NCI-H1092 (cell line): ENCODE results near the gene HYI.
A peak's percentile ranks its signal among the peaks of the same experiment; 100 is the strongest.
"Not testable (repeated sequence)": the region's sequence is repeated elsewhere in the genome, so short reads cannot be mapped to it uniquely, and the experiment has no call there.

Source experiments
- DNase-seq: peaks from one replicate; lab custom pipeline; 2025; lab: John Stamatoyannopoulos, UW

Gene HYI

GRCh38 chr1:43427524-43427923 is 26.2 kb downstream of the HYI start:
- no peak for DNase-seq

GRCh38 chr1:43426221-43426620 is 27.5 kb downstream of the HYI start:
- DNase-seq: no peak

- DNase-seq: no peak
These were observed 28.7 kb downstream of the HYI start for GRCh38 chr1:43425045-43425444.

GRCh38 chr1:43423672-43424550 is 29.8 kb downstream of the HYI start:
- no peak for DNase-seq

DNA sequence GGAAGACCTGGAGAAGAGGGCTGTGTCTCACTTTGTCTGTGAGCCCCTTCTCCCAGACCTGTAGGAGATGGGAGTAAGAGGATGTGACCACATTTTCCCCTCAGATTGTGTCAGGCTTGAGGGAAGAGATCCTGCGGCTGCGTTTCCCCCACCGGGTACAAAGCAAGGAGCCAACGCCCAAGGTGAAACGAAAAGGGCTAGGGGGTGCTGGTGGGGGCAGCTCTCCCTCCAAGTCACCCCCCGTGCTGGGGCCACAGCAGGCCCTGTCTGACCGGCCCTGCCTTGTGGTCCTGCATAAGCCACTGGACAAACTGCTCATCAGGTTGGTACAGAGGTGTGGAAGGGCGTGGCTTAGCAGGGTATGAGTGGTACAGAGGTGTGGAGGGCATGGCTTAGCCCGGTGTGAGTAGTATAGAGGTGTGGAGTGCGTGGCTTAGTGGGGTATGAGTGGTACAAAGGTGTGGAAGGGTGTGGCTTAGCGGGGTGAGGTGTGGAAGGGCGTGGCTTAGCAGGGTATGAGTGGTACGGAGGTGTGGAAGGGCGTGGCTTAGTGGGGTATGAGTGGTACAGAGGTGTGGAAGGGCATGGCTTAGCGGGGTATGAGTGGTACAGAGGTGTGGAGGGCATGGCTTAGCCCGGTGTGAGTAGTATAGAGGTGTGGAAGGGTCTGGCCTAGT is 30.6 kb downstream of the HYI start:
- no peak for DNase-seq

- DNase-seq: no peak
These were observed 31.6 kb downstream of the HYI start for GRCh38 chr1:43421976-43422750.

- no peak for DNase-seq
These were observed 32.3 kb downstream of the HYI start for GRCh38 chr1:43421396-43421795.

DNA sequence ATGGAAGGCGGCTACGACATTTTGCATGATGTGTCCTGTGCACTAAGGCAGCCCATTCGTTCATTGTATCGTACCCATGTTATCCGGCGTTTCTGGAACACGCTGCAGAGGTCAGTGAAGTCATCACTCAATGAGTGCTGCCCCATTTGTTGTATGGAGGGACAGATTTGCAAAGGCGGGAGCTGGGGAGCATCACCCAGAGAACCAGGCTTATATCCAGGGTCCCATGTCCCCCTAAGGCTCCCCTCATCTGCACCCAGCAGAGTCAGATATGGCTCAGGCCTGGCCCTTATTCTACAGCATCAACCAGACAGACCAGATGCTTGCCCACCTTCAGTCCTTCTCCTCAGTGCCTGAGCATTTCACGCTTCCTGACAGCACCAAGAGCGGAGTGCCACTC is 32.9 kb downstream of the HYI start:
- DNase-seq: no peak

GRCh38 chr1:43419627-43420425 is 33.9 kb downstream of the HYI start:
- no peak for DNase-seq

GRCh38 chr1:43418858-43419257 is 34.9 kb downstream of the HYI start:
- DNase-seq: no peak

- no peak for DNase-seq
These were observed 37.8 kb downstream of the HYI start for GRCh38 chr1:43415901-43416300.

DNA sequence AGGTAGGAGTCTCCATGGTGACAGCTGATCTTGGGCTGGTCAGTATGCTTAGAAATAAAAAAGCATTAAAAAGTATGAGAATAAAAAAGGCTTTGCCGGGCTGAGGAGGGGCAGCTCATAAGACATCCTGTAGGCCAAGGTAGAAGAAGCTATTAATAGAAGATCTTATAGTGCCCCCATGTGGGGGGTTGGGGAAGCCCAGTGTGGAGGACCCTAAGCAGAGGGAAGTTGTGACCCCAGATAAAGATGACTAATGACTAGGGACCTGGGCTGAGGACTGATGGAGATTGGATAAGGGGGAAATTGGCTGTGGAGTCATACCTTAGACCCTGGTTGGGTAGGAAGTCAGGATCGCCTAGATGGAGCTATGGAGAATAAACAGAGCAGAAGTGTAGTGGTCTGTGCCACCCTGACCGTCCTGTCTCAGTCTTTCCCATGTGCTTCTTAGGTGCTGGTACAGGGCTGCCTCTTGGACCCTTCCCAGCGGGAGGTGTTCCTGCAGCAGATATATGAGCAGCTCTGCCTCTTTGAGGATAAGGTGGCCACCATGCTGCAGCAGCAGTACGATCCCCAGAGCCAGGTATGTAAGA is 39.0 kb downstream of the HYI start:
- peak; percentile 33 for DNase-seq

GRCh38 chr1:43413426-43413825 is 40.3 kb downstream of the HYI start:
- DNase-seq: not testable (repeated sequence)

GRCh38 chr1:43410571-43410970 is 43.2 kb downstream of the HYI start:
- DNase-seq: no peak

GRCh38 chr1:43405876-43406234 is 47.9 kb downstream of the HYI start:
- no peak for DNase-seq

DNA sequence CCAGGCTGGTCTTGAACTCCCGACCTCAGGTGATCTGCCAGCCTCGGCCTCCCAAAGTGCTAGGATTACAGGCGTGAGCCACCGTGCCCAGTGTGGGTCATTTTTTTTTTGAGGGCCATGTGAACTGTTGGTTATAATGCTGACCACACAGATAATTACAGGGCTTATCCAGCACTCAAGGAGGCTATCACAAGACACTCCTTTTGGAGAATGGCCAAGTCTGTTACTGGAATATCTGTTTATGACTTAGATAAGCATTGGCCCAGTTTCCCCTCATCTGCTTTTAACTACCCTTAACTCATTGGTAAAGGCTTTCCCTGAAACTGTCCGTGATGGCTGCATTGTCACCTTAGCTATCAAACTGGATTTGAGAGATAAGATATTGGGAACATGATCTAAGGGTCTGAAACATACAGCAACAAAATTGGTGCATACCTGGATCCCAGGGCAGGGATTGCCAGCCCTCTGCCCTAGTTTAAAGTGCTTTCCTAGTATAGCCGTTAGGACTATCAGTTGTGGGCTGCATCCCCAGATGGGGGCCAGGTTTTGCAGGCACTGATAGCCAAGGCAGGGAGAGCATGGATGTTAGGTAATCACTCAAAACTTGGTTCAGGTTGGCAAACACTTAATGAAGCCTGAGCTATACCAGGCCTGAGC is 48.4 kb downstream of the HYI start:
- no peak for DNase-seq

DNA sequence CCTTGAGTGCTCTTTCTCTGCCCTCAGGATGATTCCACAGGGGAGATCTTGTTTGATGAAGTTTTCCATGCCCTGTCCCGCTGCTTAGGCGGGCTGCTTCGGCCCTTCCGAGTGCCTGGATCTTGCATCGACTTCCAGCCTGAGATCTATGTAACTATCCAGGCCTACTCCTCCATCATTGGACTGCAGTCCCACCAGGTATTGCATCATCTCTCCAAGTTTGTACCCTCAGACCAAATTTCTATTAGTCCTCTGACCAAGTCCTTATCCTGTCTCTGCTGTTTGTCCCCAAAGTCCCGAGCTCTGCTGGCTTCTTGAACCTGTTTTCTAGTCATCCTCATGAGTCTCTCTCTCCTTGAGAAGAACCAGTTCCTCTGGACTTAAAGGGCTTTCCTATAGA is 49.4 kb downstream of the HYI start:
- no peak for DNase-seq

DNA sequence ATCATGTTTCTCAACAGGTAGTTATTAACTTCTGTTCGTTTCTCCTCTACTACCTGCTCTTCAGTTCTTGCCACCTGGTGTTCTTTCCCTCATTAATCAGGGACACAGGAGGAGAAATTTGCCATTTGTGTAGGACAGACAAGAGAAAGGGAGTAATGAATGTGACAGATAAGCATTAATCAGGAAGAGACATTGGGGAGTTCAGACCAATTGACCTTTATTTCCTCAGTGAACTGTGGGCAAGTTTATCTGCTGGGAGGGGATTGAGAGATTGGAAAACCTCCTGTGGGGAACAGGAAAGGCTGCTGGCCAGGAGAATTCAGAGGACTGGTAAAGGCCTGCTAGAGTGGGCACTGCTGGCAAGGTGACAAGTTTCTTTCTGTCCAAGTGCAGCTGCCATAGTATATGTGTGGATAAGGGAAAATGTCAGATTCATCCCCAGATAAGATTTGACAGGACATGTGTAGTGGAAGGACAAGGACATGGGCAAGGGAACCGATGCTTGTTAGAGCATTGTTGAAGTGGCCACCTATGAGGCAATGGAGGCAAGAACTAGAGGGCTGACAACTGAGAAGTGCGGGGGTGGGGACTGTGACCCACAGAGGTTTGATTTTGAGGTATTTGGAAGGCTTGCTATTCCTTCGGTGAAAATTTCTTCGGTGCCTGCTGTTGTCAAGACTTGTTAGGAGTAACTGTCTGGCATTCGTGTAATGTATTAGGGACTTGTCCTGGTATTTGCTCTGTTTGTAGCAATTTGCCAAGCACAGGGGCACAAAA is 51.5 kb downstream of the HYI start:
- DNase-seq: no peak
